Thyroid gland (tissue), 4 donors: ENCODE measurements around the gene COL6A3.
A peak's percentile ranks its signal among the peaks of the same experiment; 100 is the strongest.

Source experiments
- CTCF ChIP-seq, 6 experiments: fragments of 200-600 bp in 3 of 6; fragments of 450-650 bp in 3 of 6; sonication (generic) in 3 of 6; IDR thresholded peaks; one replicate each; pipeline ENCODE4 v1.5.1; 2016 to 2019; ENCODE audit warnings: antibody characterized with exemption in 6 of 6, mild to moderate bottlenecking in 2 of 6, inconsistent platforms in 1 of 6, moderate library complexity in 1 of 6
- POLR2A ChIP-seq, 2 donors: fragments of 450-650 bp; IDR thresholded peaks; one replicate each; pipeline ENCODE4 v1.6.1; 2017; ENCODE audit warnings: antibody characterized with exemption in 2 of 2, mild to moderate bottlenecking in 2 of 2, moderate library complexity in 1 of 2

GRCh38 chr2:237289139-237289538 is 124.8 kb downstream of the COL6A3 start:
- TF ChIP-seq CTCF (IDR thresholded peaks at IDR 0.05) (no peak), POLR2A (IDR thresholded peaks at IDR 0.05) (peak in 1 of 2 donors; percentile 36)
